ENCODE data around the gene NT5E. TPM values are rescaled to one million over a fixed set of nuclear protein-coding genes. Genes with fewer than 3 reads are reported as not detected.

Gene NT5E
- total and polyA plus RNA-seq, 5 donors from 2014 or later: 0.62 to 13.7 (median 11.0) TPM

GRCh38 chr6:85436939-85437495, 12.9 kb upstream of the NT5E start:
- Histone ChIP-seq H3K27me3 (ENCODE audit: control insufficient read depth, insufficient read depth, low read length) (no peaks in the 10 kb centered on the region), H3K27ac (ENCODE audit: insufficient read depth, low read length, poor library complexity, severe bottlenecking) (no peak overlapping the region), H3K36me3 (ENCODE audit: control insufficient read depth, insufficient read depth, low read length) (no peaks in the 10 kb centered on the region), H3K4me3 (ENCODE audit: low read depth, low read length) (no peak overlapping the region), H3K9me3 (ENCODE audit: control insufficient read depth in 2 of 2, low read length in 2 of 2) (no peaks in the 10 kb centered on the region), H3K4me1 (ENCODE audit: control insufficient read depth, insufficient read depth, low read length, poor library complexity, severe bottlenecking) (no peaks in the 10 kb centered on the region)
- DNase-seq (no peak), ATAC-seq (ENCODE audit: low read depth in 2 of 2) (no peak)
- no peak overlapping the region for H3K4me3 Mint-ChIP-seq
- H3K36me3 Mint-ChIP-seq: no peaks in the 10 kb centered on the region
- no peak overlapping the region for H3K27ac Mint-ChIP-seq
- no peaks in the 10 kb centered on the region for H3K4me1 Mint-ChIP-seq
- peaks cover 0 to 13% (median 3%) of the 10 kb centered on the region in 7 donors for H3K9me3 Mint-ChIP-seq
- peaks cover 5% of the 10 kb centered on the region for H3K27me3 Mint-ChIP-seq

GRCh38 chr6:85443349-85444117, 6.3 kb upstream of the NT5E start:
- no peaks in the 10 kb centered on the region for H3K36me3 ChIP-seq (ENCODE audit: control insufficient read depth, insufficient read depth, low read length)
- H3K27ac Mint-ChIP-seq: no peak overlapping the region
- H3K4me1 Mint-ChIP-seq: peaks cover 0 to 4% (median 0%) of the 10 kb centered on the region in 4 donors
- no peaks in the 10 kb centered on the region for H3K9me3 ChIP-seq (ENCODE audit: control insufficient read depth in 2 of 2, low read length in 2 of 2)
- H3K27ac ChIP-seq (ENCODE audit: insufficient read depth, low read length, poor library complexity, severe bottlenecking): no peak overlapping the region
- no peaks in the 10 kb centered on the region for H3K4me1 ChIP-seq (ENCODE audit: control insufficient read depth, insufficient read depth, low read length, poor library complexity, severe bottlenecking)
- no peak overlapping the region for H3K4me3 ChIP-seq (ENCODE audit: low read depth, low read length)
- H3K27me3 ChIP-seq (ENCODE audit: control insufficient read depth, insufficient read depth, low read length): peaks cover 8% of the 10 kb centered on the region
- DNase-seq (no peak), ATAC-seq (ENCODE audit: low read depth in 2 of 2) (no peak)
- H3K9me3 Mint-ChIP-seq: peaks cover 0 to 14% (median 4%) of the 10 kb centered on the region in 7 donors
- no peak overlapping the region for H3K4me3 Mint-ChIP-seq
- peaks cover 31% of the 10 kb centered on the region for H3K27me3 Mint-ChIP-seq
- no peaks in the 10 kb centered on the region for H3K36me3 Mint-ChIP-seq

GRCh38 chr6:85449388-85449817, 480 bp upstream of the NT5E start:
- peaks cover 7 to 32% (median 10%) of the 10 kb centered on the region in 4 donors for H3K4me1 Mint-ChIP-seq
- ATAC-seq (ENCODE audit: low read depth in 2 of 2) (no peak), DNase-seq (peak in 2 of 3 donors; percentile 5 to 45)
- no peaks in the 10 kb centered on the region for H3K36me3 Mint-ChIP-seq
- Histone ChIP-seq H3K9me3 (ENCODE audit: control insufficient read depth in 2 of 2, low read length in 2 of 2) (no peaks in the 10 kb centered on the region), H3K4me1 (ENCODE audit: control insufficient read depth, insufficient read depth, low read length, poor library complexity, severe bottlenecking) (peaks cover 15% of the 10 kb centered on the region), H3K36me3 (ENCODE audit: control insufficient read depth, insufficient read depth, low read length) (no peaks in the 10 kb centered on the region), H3K27ac (ENCODE audit: insufficient read depth, low read length, poor library complexity, severe bottlenecking) (no peak overlapping the region), H3K4me3 (ENCODE audit: low read depth, low read length) (no peak overlapping the region), H3K27me3 (ENCODE audit: control insufficient read depth, insufficient read depth, low read length) (peaks cover 28% of the 10 kb centered on the region)
- H3K27me3 Mint-ChIP-seq: peaks cover 75% of the 10 kb centered on the region
- peaks cover 0 to 8% (median 0%) of the 10 kb centered on the region in 7 donors for H3K9me3 Mint-ChIP-seq
- peak overlapping the region in 1 of 3 donors; percentile 34 for H3K27ac Mint-ChIP-seq
- H3K4me3 Mint-ChIP-seq: peak overlapping the region; percentile 23 to 71 (median 52)

GRCh38 chr6:85451565-85452306, 1.9 kb downstream of the NT5E start:
- no peaks in the 10 kb centered on the region for H3K9me3 ChIP-seq (ENCODE audit: control insufficient read depth in 2 of 2, low read length in 2 of 2)
- peaks cover 64% of the 10 kb centered on the region for H3K27me3 Mint-ChIP-seq
- peaks cover 38% of the 10 kb centered on the region for H3K27me3 ChIP-seq (ENCODE audit: control insufficient read depth, insufficient read depth, low read length)
- H3K4me1 Mint-ChIP-seq: peaks cover 7 to 32% (median 10%) of the 10 kb centered on the region in 4 donors
- H3K27ac Mint-ChIP-seq: no peak overlapping the region
- no peaks in the 10 kb centered on the region for H3K36me3 ChIP-seq (ENCODE audit: control insufficient read depth, insufficient read depth, low read length)
- H3K4me3 ChIP-seq (ENCODE audit: low read depth, low read length): peak overlapping the region; percentile 20
- peak overlapping the region; percentile 58 to 90 (median 77) for H3K4me3 Mint-ChIP-seq
- ATAC-seq (ENCODE audit: low read depth in 2 of 2) (no peak), DNase-seq (no peak)
- peaks cover 15% of the 10 kb centered on the region for H3K4me1 ChIP-seq (ENCODE audit: control insufficient read depth, insufficient read depth, low read length, poor library complexity, severe bottlenecking)
- H3K36me3 Mint-ChIP-seq: no peaks in the 10 kb centered on the region
- H3K27ac ChIP-seq (ENCODE audit: insufficient read depth, low read length, poor library complexity, severe bottlenecking): no peak overlapping the region
- H3K9me3 Mint-ChIP-seq: peaks cover 0 to 8% (median 0%) of the 10 kb centered on the region in 7 donors

- Mint-ChIP-seq H3K4me1 (peaks cover 7 to 32% (median 10%) of the 10 kb centered on the region in 4 donors), H3K27ac (peak overlapping the region in 1 of 3 donors; percentile 52), H3K9me3 (peaks cover 0 to 8% (median 0%) of the 10 kb centered on the region in 7 donors), H3K36me3 (no peaks in the 10 kb centered on the region), H3K27me3 (peaks cover 63% of the 10 kb centered on the region), H3K4me3 (peak overlapping the region in 2 of 4 donors; percentile 22 to 43)
- DNase-seq (no peak), ATAC-seq (ENCODE audit: low read depth in 2 of 2) (no peak)
- Histone ChIP-seq H3K27me3 (ENCODE audit: control insufficient read depth, insufficient read depth, low read length) (peaks cover 38% of the 10 kb centered on the region), H3K36me3 (ENCODE audit: control insufficient read depth, insufficient read depth, low read length) (no peaks in the 10 kb centered on the region), H3K27ac (ENCODE audit: insufficient read depth, low read length, poor library complexity, severe bottlenecking) (no peak overlapping the region), H3K9me3 (ENCODE audit: control insufficient read depth in 2 of 2, low read length in 2 of 2) (no peaks in the 10 kb centered on the region), H3K4me1 (ENCODE audit: control insufficient read depth, insufficient read depth, low read length, poor library complexity, severe bottlenecking) (peaks cover 15% of the 10 kb centered on the region), H3K4me3 (ENCODE audit: low read depth, low read length) (peak overlapping the region; percentile 20)
These were observed 2.6 kb downstream of the NT5E start for GRCh38 chr6:85452441-85452881.

GRCh38 chr6:85453052-85453451, 3.2 kb downstream of the NT5E start:
- Histone ChIP-seq H3K4me1 (ENCODE audit: control insufficient read depth, insufficient read depth, low read length, poor library complexity, severe bottlenecking) (peaks cover 15% of the 10 kb centered on the region), H3K4me3 (ENCODE audit: low read depth, low read length) (no peak overlapping the region), H3K36me3 (ENCODE audit: control insufficient read depth, insufficient read depth, low read length) (no peaks in the 10 kb centered on the region), H3K27me3 (ENCODE audit: control insufficient read depth, insufficient read depth, low read length) (peaks cover 36% of the 10 kb centered on the region), H3K9me3 (ENCODE audit: control insufficient read depth in 2 of 2, low read length in 2 of 2) (no peaks in the 10 kb centered on the region), H3K27ac (ENCODE audit: insufficient read depth, low read length, poor library complexity, severe bottlenecking) (no peak overlapping the region)
- H3K36me3 Mint-ChIP-seq: no peaks in the 10 kb centered on the region
- no peak for ATAC-seq (ENCODE audit: low read depth in 2 of 2)
- no peak overlapping the region for H3K27ac Mint-ChIP-seq
- no peak for DNase-seq
- peaks cover 7 to 29% (median 10%) of the 10 kb centered on the region in 4 donors for H3K4me1 Mint-ChIP-seq
- peaks cover 57% of the 10 kb centered on the region for H3K27me3 Mint-ChIP-seq
- peak overlapping the region in 2 of 4 donors; percentile 33 to 38 for H3K4me3 Mint-ChIP-seq
- H3K9me3 Mint-ChIP-seq: peaks cover 0 to 4% (median 0%) of the 10 kb centered on the region in 7 donors

- Mint-ChIP-seq H3K4me3 (peak overlapping the region in 1 of 4 donors; percentile 38), H3K4me1 (peaks cover 7 to 29% (median 10%) of the 10 kb centered on the region in 4 donors), H3K27ac (no peak overlapping the region), H3K27me3 (peaks cover 54% of the 10 kb centered on the region), H3K9me3 (peaks cover 0 to 4% (median 0%) of the 10 kb centered on the region in 7 donors), H3K36me3 (no peaks in the 10 kb centered on the region)
- H3K9me3 ChIP-seq (ENCODE audit: control insufficient read depth in 2 of 2, low read length in 2 of 2): no peaks in the 10 kb centered on the region
- H3K4me1 ChIP-seq (ENCODE audit: control insufficient read depth, insufficient read depth, low read length, poor library complexity, severe bottlenecking): peaks cover 15% of the 10 kb centered on the region
- no peak overlapping the region for H3K4me3 ChIP-seq (ENCODE audit: low read depth, low read length)
- H3K27me3 ChIP-seq (ENCODE audit: control insufficient read depth, insufficient read depth, low read length): peaks cover 31% of the 10 kb centered on the region
- no peaks in the 10 kb centered on the region for H3K36me3 ChIP-seq (ENCODE audit: control insufficient read depth, insufficient read depth, low read length)
- no peak overlapping the region for H3K27ac ChIP-seq (ENCODE audit: insufficient read depth, low read length, poor library complexity, severe bottlenecking)
- no peak for ATAC-seq (ENCODE audit: low read depth in 2 of 2)
- DNase-seq: no peak
These were observed 3.6 kb downstream of the NT5E start for GRCh38 chr6:85453490-85453889.

Data from CD4-positive, CD25-positive, alpha-beta regulatory T cell (primary cell).